ENCODE measurements around the gene ERO1A.

Gene ERO1A

GRCh38 chr14:52609445-52610044 is 85.8 kb downstream of the ERO1A start:
- Histone ChIP-seq H3K9ac (ENCODE audit: low read depth, low read length) (no peak overlapping the region), H3K4me1 (ENCODE audit: insufficient read depth, low read length) (no peaks in the 10 kb centered on the region), H3K9me3 (ENCODE audit: control insufficient read depth, insufficient read depth, low read length) (no peaks in the 10 kb centered on the region), H3K36me3 (ENCODE audit: insufficient read depth, low read length) (no peaks in the 10 kb centered on the region)

GRCh38 chr14:52607061-52607460 is 88.3 kb downstream of the ERO1A start:
- H3K36me3 ChIP-seq (ENCODE audit: insufficient read depth, low read length), result no peaks in the 10 kb centered on the region
- no peak overlapping the region for H3K9ac ChIP-seq (ENCODE audit: low read depth, low read length)
- no peaks in the 10 kb centered on the region for H3K4me1 ChIP-seq (ENCODE audit: insufficient read depth, low read length)
- no peaks in the 10 kb centered on the region for H3K9me3 ChIP-seq (ENCODE audit: control insufficient read depth, insufficient read depth, low read length)

GRCh38 chr14:52602131-52602530 is 93.2 kb downstream of the ERO1A start:
- H3K36me3 ChIP-seq (ENCODE audit: insufficient read depth, low read length), result no peaks in the 10 kb centered on the region
- H3K9me3 ChIP-seq (ENCODE audit: control insufficient read depth, insufficient read depth, low read length), result no peaks in the 10 kb centered on the region
- H3K9ac ChIP-seq (ENCODE audit: low read depth, low read length), result no peak overlapping the region
- H3K4me1 ChIP-seq (ENCODE audit: insufficient read depth, low read length), result no peaks in the 10 kb centered on the region

- H3K9ac ChIP-seq (ENCODE audit: low read depth, low read length), result no peak overlapping the region
- no peaks in the 10 kb centered on the region for H3K36me3 ChIP-seq (ENCODE audit: insufficient read depth, low read length)
- H3K9me3 ChIP-seq (ENCODE audit: control insufficient read depth, insufficient read depth, low read length), result no peaks in the 10 kb centered on the region
- no peaks in the 10 kb centered on the region for H3K4me1 ChIP-seq (ENCODE audit: insufficient read depth, low read length)
Measured at GRCh38 chr14:52599974-52600373, 95.4 kb downstream of the ERO1A start.

GRCh38 chr14:52598568-52598967 is 96.8 kb downstream of the ERO1A start:
- Histone ChIP-seq H3K36me3 (ENCODE audit: insufficient read depth, low read length) (no peaks in the 10 kb centered on the region), H3K9me3 (ENCODE audit: control insufficient read depth, insufficient read depth, low read length) (no peaks in the 10 kb centered on the region), H3K4me1 (ENCODE audit: insufficient read depth, low read length) (no peaks in the 10 kb centered on the region), H3K9ac (ENCODE audit: low read depth, low read length) (no peak overlapping the region)

- H3K9me3 ChIP-seq (ENCODE audit: control insufficient read depth, insufficient read depth, low read length), result no peaks in the 10 kb centered on the region
- H3K36me3 ChIP-seq (ENCODE audit: insufficient read depth, low read length), result no peaks in the 10 kb centered on the region
- H3K4me1 ChIP-seq (ENCODE audit: insufficient read depth, low read length), result no peaks in the 10 kb centered on the region
- no peak overlapping the region for H3K9ac ChIP-seq (ENCODE audit: low read depth, low read length)
Measured at GRCh38 chr14:52596861-52597260, 98.5 kb downstream of the ERO1A start.

GRCh38 chr14:52596320-52596719 is 99.0 kb downstream of the ERO1A start:
- no peaks in the 10 kb centered on the region for H3K36me3 ChIP-seq (ENCODE audit: insufficient read depth, low read length)
- no peak overlapping the region; the same call in 1 of the 2 replicates for H3K9ac ChIP-seq (ENCODE audit: low read depth, low read length)
- no peaks in the 10 kb centered on the region for H3K9me3 ChIP-seq (ENCODE audit: control insufficient read depth, insufficient read depth, low read length)
- no peaks in the 10 kb centered on the region for H3K4me1 ChIP-seq (ENCODE audit: insufficient read depth, low read length)

- Histone ChIP-seq H3K9ac (ENCODE audit: low read depth, low read length) (no peak overlapping the region), H3K4me1 (ENCODE audit: insufficient read depth, low read length) (no peaks in the 10 kb centered on the region), H3K9me3 (ENCODE audit: control insufficient read depth, insufficient read depth, low read length) (no peaks in the 10 kb centered on the region), H3K36me3 (ENCODE audit: insufficient read depth, low read length) (no peaks in the 10 kb centered on the region)
Measured at GRCh38 chr14:52590318-52590717, 105.0 kb downstream of the ERO1A start.
